GM23338 (cell line): ENCODE data around the gene PPIC. TPM values are rescaled to one million over a fixed set of nuclear protein-coding genes. Genes with fewer than 3 reads are reported as not detected.

ENCODE experiments used
- ATAC-seq: fragments of 200-7000 bp; cut with Tn5 transposase; 3 replicates; pipeline ENCODE4 v1.9.1; 2020
- DNase-seq: peaks from one replicate; pipeline ENCODE4 v3.0.0-alpha.2; 2015; ENCODE audit warnings: low spot score
- H2AFZ ChIP-seq: fragments of 200-600 bp; sonication (generic); 2 replicates; pipeline ENCODE4 v1.8.0; 2016; ENCODE audit warnings: antibody characterized with exemption, mild to moderate bottlenecking, moderate library complexity
- H3F3A ChIP-seq: fragments of 200-600 bp; sonication (generic); replicated peaks from 2 replicates; pipeline ENCODE4 v1.8.0; 2017; ENCODE audit warnings: antibody characterized with exemption, mixed run types, low read depth
- H3K27ac ChIP-seq: fragments of 200-600 bp; sonication (generic); 2 replicates; pipeline ENCODE4 v1.6.1; 2016; ENCODE audit warnings: low read depth
- H3K27me3 ChIP-seq: fragments of 200-600 bp; sonication (generic); 2 replicates; pipeline ENCODE4 v1.8.0; 2016; ENCODE audit warnings: mild to moderate bottlenecking, mixed run types, moderate library complexity; ENCODE audit not compliant: insufficient read depth
- H3K36me3 ChIP-seq: fragments of 200-600 bp; sonication (generic); 2 replicates; pipeline ENCODE4 v1.8.0; 2016; ENCODE audit warnings: mild to moderate bottlenecking; ENCODE audit not compliant: insufficient read depth
- H3K4me1 ChIP-seq: fragments of 200-600 bp; sonication (generic); 2 replicates; pipeline ENCODE4 v1.8.0; 2016; ENCODE audit warnings: mild to moderate bottlenecking, moderate library complexity; ENCODE audit not compliant: insufficient read depth
- H3K4me2 ChIP-seq: fragments of 200-600 bp; sonication (generic); 2 replicates; pipeline ENCODE4 v1.7.1; 2017; ENCODE audit warnings: mixed run types
- H3K4me3 ChIP-seq: fragments of 200-600 bp; sonication (generic); 2 replicates; pipeline ENCODE4 v1.6.1; 2016; ENCODE audit warnings: mixed run types
- H3K79me2 ChIP-seq: fragments of 200-600 bp; sonication (generic); replicated peaks from 2 replicates; pipeline ENCODE4 v1.8.0; 2017; ENCODE audit warnings: mild to moderate bottlenecking; ENCODE audit not compliant: insufficient read depth
- H3K9me2 ChIP-seq: fragments of 200-600 bp; sonication (generic); 2 replicates; pipeline ENCODE4 v1.8.0; 2017; ENCODE audit not compliant: insufficient read depth
- H4K20me1 ChIP-seq: fragments of 200-600 bp; sonication (generic); replicated peaks from 2 replicates; pipeline ENCODE4 v1.8.0; 2017; ENCODE audit warnings: mild to moderate bottlenecking; ENCODE audit not compliant: insufficient read depth
- H3K27ac Mint-ChIP-seq: 2 replicates; pipeline ENCODE4 v1.8.0; 2020; ENCODE audit warnings: inconsistent platforms, mild to moderate bottlenecking, moderate library complexity, mixed read lengths
- H3K27me3 Mint-ChIP-seq: 3 replicates; pipeline ENCODE4 v1.8.0; 2022; ENCODE audit warnings: low read depth, mild to moderate bottlenecking, moderate library complexity, mixed read lengths, inconsistent platforms; ENCODE audit not compliant: insufficient read depth, poor library complexity
- H3K36me3 Mint-ChIP-seq: 3 replicates; pipeline ENCODE4 v1.8.0; 2021; ENCODE audit warnings: low read depth, mild to moderate bottlenecking, inconsistent platforms, moderate library complexity, mixed read lengths
- H3K4me1 Mint-ChIP-seq: 3 replicates; pipeline ENCODE4 v1.8.0; 2020; ENCODE audit warnings: mild to moderate bottlenecking, inconsistent platforms, mixed read lengths
- H3K4me3 Mint-ChIP-seq: 3 replicates; pipeline ENCODE4 v1.8.0; 2021; ENCODE audit warnings: moderate library complexity, mild to moderate bottlenecking, inconsistent platforms, mixed read lengths
- H3K9me3 Mint-ChIP-seq: 3 replicates; pipeline ENCODE4 v1.8.0; 2020; ENCODE audit warnings: moderate library complexity, mild to moderate bottlenecking, inconsistent platforms, mixed read lengths
- ETS1 ChIP-seq: IDR thresholded peaks from 2 replicates; pipeline ENCODE4 v1.6.1; 2016; ENCODE audit warnings: antibody characterized with exemption
- EZH2 ChIP-seq: fragments of 200-600 bp; sonication (generic); IDR thresholded peaks from one replicate; pipeline ENCODE4 v1.8.0; 2017; ENCODE audit warnings: antibody characterized with exemption, mild to moderate bottlenecking, low read depth; ENCODE audit not compliant: unreplicated experiment
- NANOG ChIP-seq: IDR thresholded peaks from 2 replicates; pipeline ENCODE4 v1.6.1; 2016; ENCODE audit warnings: antibody characterized with exemption, borderline replicate concordance
- POLR2AphosphoS5 ChIP-seq: IDR thresholded peaks from 2 replicates; pipeline ENCODE4 v1.6.1; 2016; ENCODE audit warnings: antibody characterized with exemption, low read depth
- ZNF114 ChIP-seq: fragments of 250-450 bp; sonication (Bioruptor Pico); IDR thresholded peaks from 2 replicates; pipeline ENCODE4 v1.5.0; 2020; ENCODE audit warnings: mild to moderate bottlenecking, moderate library complexity
- ZNF462 ChIP-seq: fragments of 250-450 bp; sonication (Bioruptor Pico); IDR thresholded peaks from 2 replicates; pipeline ENCODE4 v1.5.0; 2020; ENCODE audit warnings: mild to moderate bottlenecking, moderate library complexity
- polyA plus RNA-seq: library from polyadenylated mRNA; unstranded; fragments of >200 nt; fragmentation: Nextera tagmentation; extraction: Ambion mirVana; gene quantifications from 2 replicates; pipeline ENCODE4 v1.2.1, GENCODE V29; 2016
- total RNA-seq: library from RNA; depleted of rRNA; stranded (reverse); fragments of >200 nt; shearing (Covaris generic); gene quantifications from 2 replicates; pipeline ENCODE4 v1.2.3, GENCODE V29; 2014

PPIC gene
- total and polyA plus RNA-seq, 2 experiments from 2014 or later = 13.9 to 21.0 TPM

DNA sequence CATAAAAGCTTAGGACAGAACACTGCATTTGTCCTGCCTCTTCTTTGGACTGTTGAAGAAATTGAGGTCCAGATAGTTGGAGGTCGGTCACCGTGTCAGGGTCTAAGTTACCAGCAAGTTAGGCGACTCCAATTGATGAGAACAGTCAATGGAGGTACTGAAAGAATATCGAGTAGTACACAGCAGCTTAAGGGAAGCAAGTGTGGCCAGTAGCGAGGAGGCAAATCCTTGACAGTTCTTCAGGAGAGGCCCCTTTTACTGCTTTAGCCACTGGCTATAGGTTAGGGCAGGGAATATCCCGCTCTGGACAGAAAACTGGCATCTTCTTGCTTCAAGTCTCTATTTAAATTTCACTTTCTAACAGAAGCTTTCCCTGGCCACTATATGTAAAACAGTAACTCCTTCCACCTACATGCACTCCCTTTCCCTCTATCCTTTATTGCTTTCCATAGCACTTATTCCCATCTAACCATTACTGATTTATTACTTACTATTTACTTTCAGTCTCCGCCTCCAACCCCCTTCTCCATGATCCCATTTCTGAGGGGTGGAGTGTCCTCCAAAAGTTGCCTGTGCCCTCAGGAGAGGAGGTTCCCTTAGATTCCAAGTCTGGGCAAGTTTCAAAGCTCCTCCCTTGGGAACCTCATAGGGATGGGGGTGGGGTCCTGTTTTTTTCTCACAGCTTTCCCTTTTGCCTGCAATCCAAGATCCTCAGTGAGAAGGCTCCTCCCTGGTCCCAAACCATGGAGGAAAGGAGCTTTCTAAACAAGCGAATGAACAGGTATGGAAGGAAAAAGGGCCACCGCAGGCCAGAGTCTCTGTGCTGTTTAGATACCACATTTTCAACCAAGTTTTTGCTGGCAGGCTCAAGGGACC, 48.4 kb upstream of the PPIC start:
- Histone ChIP-seq H3K79me2 (no peaks in the 10 kb centered on the region), H3K4me2 (peak overlapping the region; percentile 67), H3K27ac (no peak overlapping the region), H4K20me1 (peaks cover 9% of the 10 kb centered on the region; the same call in 1 of the 2 replicates), H3K27me3 (peaks cover 89% of the 10 kb centered on the region), H2AFZ (no peak overlapping the region), H3K9me2 (no peaks in the 10 kb centered on the region), H3K4me1 (peaks cover 30% of the 10 kb centered on the region), H3K4me3 (peak overlapping the region; percentile 82), H3K36me3 (no peaks in the 10 kb centered on the region), H3F3A (no peaks in the 10 kb centered on the region)
- H3K9me3 Mint-ChIP-seq = peaks cover 3% of the 10 kb centered on the region; the same call in 2 of the 3 replicates
- H3K27ac Mint-ChIP-seq = no peak overlapping the region
- ATAC-seq = no peak
- H3K27me3 Mint-ChIP-seq = peaks cover 72% of the 10 kb centered on the region
- H3K36me3 Mint-ChIP-seq = no peaks in the 10 kb centered on the region; the same call in 2 of the 3 replicates
- DNase-seq = peak; percentile 53
- TF ChIP-seq ETS1 (no peak), EZH2 (peak; percentile 52)
- peak overlapping the region; percentile 78 for H3K4me3 Mint-ChIP-seq
- H3K4me1 Mint-ChIP-seq = peaks cover 35% of the 10 kb centered on the region

GRCh38 chr5:123083298-123083697, 46.8 kb upstream of the PPIC start:
- no peak overlapping the region for H3K27ac Mint-ChIP-seq
- Histone ChIP-seq H3K4me2 (no peak overlapping the region), H3K79me2 (no peaks in the 10 kb centered on the region), H3K9me2 (no peaks in the 10 kb centered on the region), H2AFZ (no peak overlapping the region), H4K20me1 (peaks cover 9% of the 10 kb centered on the region; the same call in 1 of the 2 replicates), H3K36me3 (no peaks in the 10 kb centered on the region), H3K27ac (no peak overlapping the region), H3K4me3 (no peak overlapping the region), H3K4me1 (peaks cover 30% of the 10 kb centered on the region), H3K27me3 (peaks cover 72% of the 10 kb centered on the region), H3F3A (no peaks in the 10 kb centered on the region)
- no peak overlapping the region for H3K4me3 Mint-ChIP-seq
- H3K9me3 Mint-ChIP-seq = no peaks in the 10 kb centered on the region; the same call in 2 of the 3 replicates
- H3K27me3 Mint-ChIP-seq = peaks cover 56% of the 10 kb centered on the region
- peaks cover 32% of the 10 kb centered on the region for H3K4me1 Mint-ChIP-seq
- DNase-seq (no peak), ATAC-seq (no peak)
- H3K36me3 Mint-ChIP-seq = no peaks in the 10 kb centered on the region; the same call in 2 of the 3 replicates
- TF ChIP-seq NANOG (no peak), ZNF114 (no peak), ZNF462 (CRISPR knock-in tag) (no peak), EZH2 (no peak), POLR2AphosphoS5 (no peak)
